GM19351 (cell line): ENCODE data around the gene TTC33.
"Not testable (repeated sequence)": the region's sequence is repeated elsewhere in the genome, so short reads cannot be mapped to it uniquely, and the experiment has no call there.

Source experiments
- ATAC-seq: cut with Tn5 transposase; IDR thresholded peaks from one replicate; pipeline ENCODE4 v1.9.1; 2021; ENCODE audit warnings: mild to moderate bottlenecking, moderate library complexity; ENCODE audit not compliant: unreplicated experiment

The TTC33 gene

DNA sequence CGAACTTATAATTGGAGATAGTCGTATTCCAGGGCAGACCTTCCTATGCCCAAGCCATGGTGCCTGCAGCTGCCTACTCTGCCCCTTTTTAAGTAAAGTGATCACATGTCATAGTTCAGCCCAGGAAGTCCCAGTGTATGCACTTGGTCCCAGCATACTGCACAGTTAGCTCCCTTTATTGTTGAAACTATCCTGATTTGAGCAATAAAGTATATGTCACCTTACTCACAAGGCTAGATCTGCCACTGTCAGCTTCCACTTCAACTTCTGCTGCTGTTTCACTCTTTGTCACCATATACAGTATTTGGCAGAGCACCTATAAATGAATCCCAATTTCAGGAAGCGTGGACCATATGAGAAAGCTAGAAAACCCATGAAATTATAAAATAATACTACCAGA lies 179.8 kb downstream of the TTC33 start:
- ATAC-seq: no peak

DNA sequence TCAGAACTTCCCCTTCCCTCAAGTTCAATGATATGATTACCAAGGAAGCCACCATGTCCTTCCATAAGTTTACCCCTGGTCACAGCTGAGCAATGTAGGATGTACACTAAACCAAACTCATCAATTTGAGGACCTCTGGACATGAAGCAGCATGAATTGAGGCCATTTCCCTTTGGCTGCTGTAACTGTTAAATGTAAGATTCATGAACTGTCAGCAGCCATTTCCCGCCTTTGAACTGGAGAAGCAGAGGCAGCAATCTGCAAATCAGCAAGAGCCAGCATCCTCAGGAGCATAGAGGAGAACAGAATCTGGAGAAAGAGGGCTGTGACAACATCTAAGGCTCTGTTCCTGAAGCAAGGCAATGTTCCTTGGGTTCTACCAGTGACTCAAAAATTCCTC lies 180.3 kb downstream of the TTC33 start:
- no peak for ATAC-seq

DNA sequence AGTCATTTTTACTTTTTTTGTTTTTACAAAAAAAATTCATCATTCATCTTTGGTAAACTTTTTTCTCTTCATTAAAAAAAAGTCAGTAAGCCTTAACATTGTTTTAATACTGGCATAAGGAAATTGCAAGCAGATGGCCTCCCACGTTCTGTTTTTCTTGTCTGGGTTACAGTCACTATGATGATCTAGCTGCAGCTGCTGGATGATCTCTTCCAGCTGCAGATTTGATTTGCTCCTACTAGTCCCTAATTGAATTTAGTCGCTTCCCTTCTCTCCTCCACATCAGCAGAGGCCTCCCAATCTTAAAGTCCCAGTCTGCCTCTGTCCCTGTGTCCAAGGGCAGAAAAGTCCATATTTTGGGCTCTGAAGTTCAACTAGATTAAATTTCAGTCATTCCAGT lies 182.8 kb downstream of the TTC33 start:
- no peak for ATAC-seq

DNA sequence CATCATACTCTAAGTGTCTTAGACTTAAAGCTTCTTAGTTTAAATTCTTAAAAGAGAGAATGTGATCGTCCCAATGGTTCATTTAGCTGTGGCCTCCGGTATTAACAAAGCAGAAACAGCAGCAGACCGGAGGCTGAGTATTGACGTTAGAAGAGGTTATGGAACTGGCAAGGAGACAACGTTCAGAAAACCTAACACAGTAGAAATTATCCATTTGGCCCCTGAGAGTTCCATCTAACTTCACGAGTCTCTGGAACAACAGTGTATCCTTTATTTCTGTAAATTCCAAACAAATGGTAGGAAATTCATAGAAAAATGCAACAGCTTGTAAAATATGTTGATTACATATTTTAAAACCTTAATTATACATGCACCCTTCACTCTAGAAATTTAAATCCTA lies 183.4 kb downstream of the TTC33 start:
- no peak for ATAC-seq

DNA sequence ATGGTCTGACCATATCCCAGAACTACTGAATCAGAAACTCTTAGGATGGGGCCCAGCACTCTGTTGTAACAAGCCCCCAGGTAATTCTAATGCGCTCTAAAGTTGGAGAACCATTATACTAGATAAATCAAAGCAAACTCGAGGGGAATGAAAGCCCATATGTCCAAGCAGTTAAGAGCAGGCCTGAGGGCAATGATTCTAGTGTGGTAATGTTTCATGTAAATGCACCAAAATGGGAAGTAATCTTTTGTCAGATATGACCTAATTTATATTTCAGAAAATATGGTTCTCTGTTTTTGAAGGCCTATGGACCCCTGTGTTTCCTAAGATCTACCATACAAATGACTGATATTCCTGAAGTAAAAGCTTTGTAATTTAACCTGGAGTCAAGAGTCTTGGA lies 184.0 kb downstream of the TTC33 start:
- no peak for ATAC-seq

DNA sequence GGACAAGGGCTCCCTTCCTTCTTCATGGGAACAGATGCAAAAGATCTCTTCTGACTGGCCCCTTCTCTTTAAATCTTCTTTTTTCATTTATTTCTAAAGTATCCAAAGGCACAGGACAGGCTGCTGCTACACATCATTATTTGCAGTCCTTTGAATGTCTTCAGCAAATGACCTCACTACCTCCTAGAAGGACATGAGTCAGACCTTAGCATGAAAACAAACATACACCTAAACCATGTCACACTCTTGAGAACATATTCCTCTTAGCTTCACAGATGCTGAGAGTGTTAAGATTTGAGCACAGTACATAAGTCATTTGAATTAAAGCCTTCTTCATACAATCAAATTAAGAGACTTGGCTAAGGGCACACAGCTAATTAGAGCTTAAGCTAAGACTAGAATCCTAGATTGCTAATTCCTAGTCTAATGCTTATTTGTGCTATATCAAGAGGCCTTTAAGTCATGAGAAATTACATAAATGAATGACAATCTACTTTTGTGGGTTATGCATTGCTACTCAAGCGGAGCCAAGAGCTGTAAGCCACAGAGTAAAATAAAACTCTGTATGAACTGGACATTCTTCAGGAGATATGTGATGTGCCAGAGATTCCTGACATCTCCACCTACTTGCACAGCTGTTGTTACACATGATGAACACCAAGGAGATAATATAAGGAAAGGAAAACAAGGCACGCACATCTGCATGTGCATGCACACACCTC lies 185.2 kb downstream of the TTC33 start:
- ATAC-seq: peak; percentile 88

DNA sequence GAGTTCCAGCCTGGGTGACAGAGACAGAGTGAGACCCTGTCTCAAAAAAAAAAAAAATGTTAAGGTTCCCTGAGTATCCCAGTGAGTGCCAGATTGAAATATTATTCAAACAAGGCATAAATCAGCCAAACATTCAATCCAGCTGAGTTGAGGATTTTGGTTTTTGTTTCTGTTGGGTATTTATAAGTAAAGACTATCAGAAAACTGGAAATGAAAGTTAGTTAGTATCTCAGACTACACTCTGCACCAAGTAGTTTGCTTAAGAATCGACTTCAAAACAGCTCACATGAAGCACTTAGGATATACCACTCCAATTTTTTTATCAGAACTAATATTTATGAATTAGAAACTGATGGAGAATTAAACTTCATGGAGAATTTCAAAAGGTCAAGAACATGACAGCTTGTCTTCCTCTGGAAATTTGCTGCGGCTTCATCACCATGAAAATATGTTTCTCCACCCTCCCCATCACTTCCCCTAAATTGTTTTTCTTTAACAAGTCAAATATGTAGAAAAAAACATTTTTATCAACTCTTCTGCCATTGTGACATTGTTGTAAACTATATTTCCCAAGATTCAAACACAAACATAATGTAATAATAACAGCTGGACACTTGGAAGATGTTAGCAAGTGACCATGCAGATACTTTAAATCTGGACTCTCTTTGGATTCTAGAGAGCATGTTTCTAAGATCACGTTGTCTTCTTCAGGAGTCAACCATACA lies 186.1 kb downstream of the TTC33 start:
- peak; percentile 39 for ATAC-seq

DNA sequence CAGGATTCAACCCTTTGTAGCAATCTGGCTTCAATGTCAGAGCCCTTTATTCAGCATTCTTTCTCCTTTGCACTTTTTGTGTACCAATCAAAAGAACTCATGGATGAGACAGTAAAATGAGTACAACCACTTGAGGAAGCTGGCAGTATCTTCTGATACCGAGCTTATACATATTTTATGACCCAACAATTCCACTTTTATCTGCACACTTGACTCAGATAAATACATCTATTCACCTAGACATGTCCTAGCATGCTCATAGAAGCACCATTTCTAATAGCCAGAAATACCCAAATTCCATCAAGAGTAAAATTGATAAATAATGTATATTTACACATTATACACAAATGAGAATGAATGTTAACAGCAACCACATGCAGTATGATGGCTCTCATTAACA lies 187.2 kb downstream of the TTC33 start:
- no peak for ATAC-seq

DNA sequence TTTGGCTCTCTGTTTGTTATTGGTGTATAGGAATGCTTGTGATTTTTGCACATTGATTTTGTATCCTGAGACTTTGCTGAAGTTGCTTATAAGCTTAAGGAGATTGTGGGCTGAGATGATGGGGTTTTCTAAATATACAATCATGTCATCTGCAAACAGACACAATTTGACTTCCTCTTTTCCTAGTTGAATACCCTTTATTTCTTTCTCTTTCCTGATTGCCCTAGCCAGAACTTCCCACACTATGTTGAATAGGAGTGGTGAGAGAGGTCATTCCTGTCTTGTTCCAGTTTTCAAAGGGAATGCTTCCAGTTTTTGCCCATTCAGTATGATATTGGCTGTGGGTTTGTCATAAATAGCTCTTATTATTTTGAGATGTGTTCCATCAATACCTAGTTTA lies 192.6 kb downstream of the TTC33 start:
- ATAC-seq: not testable (repeated sequence)

DNA sequence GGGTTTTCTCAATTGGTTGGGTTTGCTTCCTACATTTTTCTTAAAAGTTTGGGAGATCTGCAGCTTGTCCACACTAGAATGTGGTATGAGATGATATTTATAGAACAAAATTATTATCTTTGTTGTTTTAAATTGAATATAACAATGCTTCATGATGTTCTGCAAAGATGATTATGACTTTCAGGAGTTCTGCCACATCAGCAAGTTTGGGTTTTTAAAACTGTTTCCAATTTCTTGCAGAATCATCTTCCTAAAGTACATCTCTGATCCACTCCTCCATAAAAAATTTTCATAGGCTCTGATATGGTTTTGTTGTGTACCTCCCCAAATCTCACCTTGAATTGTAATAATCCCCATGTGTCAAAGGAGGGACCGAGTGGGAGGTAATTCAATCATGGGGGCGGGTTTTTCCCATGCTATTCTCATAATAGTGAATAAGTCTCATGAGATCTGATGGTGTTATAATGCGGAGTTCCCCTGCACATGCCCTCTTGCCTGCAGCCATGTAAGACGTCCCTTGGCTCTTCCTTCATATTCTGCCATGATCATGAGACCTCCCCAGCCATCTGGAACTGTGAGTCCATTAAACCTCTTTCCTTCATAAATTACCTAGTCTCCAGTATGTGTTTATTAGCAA lies 195.2 kb downstream of the TTC33 start:
- ATAC-seq: no peak

DNA sequence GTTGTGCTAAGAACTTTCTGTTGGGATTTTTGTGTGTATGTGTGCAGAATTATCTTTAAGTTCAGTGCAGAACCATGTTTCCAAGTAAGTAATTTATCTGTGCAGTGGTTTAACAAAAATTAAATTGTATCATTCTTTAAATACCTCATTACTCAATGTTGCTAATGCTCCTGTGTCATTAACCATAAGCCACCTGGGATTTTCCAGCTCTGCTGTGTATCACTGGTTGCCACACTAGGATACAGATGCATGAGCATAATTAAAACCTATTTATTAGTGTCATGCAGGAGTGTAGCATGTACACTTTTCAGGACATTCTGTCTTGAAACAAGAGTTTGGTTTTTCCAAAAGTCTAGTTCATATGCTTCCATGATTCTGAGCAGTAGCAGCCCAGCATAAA lies 196.5 kb downstream of the TTC33 start:
- no peak for ATAC-seq

DNA sequence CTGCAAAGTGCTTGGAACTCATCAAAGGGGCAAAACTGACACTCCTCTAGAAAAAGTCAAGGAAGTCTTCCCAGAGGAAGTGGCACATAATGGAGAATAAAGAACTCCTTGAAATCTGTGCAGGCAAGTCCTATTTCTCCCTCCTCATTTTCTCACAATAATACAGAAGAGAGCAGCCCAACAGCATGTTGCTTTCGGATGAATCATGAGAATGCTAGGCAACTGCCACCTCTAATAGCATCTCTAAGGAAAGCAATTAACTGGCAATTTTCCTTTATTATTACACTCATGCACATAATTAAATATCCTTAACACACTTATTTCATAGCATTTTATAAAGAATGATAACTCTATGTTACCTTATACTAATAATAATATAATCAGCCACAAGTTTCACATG lies 198.3 kb downstream of the TTC33 start:
- no peak for ATAC-seq

DNA sequence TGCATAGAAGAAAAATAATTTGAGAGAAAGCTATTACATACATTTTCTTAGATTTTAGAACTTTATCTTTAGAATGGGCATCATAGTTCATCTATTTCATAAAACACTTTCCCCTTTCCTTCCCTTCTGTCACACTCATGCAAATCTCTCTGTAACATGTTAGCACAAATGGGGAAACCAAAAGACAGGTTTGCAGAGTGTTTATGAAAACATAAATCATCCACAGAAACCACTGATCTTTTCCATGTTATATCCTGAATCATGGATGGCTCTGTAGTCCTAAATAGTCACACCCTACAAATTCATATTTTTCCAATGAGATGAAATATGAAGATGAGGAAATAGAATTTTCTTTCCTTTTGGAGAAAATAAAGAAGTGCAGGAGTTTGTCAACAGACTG lies 198.9 kb downstream of the TTC33 start:
- no peak for ATAC-seq

DNA sequence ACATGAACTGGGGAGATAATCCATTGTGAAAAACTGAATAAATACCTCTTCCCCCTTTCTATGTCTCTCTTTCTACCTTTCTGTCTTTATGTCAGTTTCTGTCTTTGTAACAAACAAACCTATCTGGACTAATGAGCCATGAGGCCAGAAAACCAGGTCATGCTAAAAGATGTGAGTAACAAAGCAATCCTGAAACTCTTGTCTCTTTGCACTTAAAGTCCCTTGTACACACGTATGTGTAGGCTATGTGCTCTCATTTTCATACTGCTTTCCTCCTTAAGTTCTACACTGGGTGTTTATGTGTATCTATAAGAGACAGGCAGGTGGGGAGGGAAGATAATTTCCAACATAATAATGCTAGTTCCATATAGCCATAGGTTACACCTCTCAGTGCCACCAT lies 199.9 kb downstream of the TTC33 start:
- ATAC-seq: no peak

DNA sequence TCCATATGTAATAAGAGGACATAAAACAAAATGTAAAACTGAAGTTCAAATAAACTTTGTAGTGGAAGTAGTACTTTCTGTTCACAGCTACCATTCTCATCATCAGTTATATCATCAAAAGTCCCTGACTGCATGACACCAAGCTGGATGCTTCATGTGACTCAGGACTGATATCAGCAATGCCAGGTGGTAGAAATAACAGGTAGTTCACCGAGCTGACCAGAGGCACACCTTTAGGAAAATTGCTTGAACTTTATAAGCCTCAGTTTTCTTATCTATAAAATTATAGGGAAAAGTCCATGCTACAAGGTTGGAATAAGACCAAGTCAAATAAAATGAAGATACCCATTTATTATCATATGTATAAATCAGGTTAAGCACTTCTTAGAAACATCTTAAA lies 200.9 kb downstream of the TTC33 start:
- no peak for ATAC-seq

DNA sequence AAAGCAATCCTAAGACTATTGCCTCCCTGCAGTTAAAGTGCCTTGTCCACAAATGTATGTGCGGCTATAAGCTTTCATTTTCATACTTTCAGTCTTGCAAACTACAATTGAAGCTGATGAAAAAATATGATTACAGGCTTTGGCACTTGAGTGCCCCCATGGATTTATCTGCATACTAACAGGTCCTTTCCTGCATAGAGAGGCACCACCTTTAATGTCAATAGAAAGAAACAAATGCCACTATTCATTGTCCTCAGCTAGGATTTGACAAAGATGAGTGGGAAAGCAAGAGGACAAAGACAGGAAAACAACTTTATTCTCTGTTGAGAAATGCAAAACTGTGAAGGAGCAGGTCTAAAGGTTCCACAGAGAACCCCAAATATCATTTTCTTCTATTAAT lies 201.7 kb downstream of the TTC33 start:
- ATAC-seq: no peak

DNA sequence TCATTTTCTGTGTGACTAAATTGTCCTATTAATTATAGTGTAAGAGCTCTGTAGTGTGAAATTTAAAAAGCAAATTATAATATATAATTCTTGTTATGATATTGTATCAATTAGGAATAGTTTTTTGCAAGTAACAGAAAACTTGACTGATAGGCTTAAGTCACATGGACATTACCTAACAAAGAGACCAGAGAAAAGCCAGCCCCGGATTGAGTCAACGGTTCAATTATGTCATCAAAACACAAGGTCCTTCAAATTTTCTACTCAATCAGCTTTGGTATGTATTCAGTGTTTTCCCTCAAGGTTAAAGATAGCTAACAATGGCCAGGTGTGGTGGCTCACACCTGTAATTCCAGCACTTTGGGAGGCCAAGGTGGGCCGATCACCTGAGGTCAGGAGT lies 202.8 kb downstream of the TTC33 start:
- ATAC-seq: no peak

DNA sequence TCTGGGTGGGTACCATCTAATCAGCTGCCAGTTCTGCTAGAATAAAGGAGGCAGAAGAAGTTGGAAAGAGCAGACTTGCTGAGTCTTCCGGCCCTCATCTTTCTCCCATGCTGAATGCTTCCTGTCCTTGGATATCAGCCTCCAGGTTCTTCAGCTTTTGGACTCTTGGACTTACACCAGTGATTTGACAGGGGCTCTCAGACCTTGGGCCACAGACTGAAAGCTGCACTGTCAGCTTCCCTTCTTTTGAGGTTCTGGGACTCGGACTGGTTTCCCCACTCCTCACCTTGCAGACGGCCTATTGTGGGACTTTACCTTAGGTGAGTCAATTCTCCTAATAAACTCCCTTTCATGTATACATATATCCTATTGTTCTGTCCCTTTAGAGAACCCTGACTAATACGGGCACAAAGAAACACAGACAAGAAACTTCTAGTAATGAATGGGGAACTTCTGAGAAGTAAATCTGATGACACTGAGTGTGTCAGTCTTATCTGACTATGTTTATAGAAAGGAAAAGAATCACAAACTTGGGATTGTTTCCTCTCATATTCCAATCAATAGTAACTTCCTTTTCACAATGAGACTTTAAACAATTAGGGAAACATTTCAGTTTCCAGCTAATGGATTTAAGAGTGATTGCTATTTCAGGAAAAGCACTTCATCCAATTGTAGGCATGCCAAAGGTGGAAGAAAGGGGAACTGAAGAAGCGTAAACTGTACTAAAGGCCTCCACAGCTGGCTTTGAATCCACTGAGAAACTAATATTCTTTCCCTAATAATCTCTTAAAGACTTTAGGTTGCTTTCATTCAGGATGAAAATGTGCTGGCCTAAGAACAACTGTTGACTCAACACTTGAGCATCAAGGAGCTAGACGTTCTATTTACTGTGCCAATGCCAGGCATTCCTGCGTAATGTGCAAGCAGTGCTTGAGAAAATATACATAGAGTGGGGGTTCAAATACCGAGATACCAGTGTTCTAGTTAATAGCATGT lies 204.0 kb downstream of the TTC33 start:
- no peak for ATAC-seq

DNA sequence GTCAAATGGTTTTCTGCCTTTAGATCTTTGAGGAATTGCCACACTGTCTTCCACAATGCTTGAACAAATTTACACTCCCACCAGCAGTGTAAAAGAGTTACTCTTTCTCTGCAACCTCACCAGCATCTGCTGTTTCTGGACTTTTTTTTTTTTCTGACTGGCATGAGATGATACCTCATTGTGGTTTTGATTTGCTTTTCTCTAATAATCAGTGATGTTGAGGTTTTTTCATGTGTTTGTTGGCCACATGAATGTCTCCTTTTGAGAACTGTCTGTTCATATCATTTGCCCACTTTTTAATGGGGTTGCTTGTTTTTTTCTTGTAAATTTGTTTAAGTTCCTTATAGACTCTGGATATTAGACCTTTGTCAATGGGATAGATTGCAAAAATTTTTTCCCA lies 205.3 kb downstream of the TTC33 start:
- no peak for ATAC-seq

DNA sequence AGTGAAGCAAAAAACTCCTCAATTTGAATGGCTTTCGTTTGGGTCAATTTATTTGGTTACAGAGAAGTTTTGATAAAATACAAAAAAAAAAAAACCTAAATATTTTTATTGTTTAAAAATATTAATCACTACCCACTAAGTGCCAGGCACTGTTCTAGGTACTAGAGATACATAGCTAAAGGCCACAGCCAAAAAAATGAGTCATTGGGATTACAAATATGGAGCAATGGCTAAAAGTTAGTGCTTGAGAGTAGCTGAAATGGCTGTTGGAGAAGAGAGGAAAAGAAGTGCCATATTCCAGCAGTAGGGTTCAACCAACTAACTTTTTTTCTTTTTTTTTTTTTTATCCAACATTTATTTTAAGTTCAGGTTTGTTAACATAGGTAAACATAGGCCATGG lies 206.1 kb downstream of the TTC33 start:
- no peak for ATAC-seq

DNA sequence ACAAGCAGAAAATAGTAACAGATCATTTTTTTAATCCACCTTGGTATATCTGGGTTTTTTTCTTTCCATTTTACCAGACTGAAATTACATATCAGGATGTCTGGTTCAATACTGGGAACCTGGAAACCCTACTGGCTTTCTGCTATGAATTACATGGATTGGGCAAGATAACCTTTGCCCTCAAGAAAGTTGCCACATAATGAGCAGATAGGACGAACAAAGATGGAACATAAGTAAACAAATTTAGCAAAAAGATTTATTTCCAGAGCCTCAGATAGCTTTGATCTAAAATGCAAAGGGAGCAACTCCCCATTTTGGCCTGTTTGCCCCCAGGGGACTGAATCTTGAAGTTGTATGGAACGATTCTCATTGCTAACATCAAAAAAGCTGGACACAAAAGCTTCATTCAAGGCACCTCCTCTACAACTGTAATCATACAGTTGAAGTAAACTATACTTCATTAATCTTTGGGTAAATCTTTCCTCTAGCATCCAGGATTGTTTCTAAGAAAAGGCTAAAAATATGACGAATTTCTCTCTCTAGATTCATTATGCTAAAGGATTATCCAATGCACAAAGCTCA lies 207.7 kb downstream of the TTC33 start:
- no peak for ATAC-seq
